ENCODE data around the gene PCDH18.

The PCDH18 gene

DNA sequence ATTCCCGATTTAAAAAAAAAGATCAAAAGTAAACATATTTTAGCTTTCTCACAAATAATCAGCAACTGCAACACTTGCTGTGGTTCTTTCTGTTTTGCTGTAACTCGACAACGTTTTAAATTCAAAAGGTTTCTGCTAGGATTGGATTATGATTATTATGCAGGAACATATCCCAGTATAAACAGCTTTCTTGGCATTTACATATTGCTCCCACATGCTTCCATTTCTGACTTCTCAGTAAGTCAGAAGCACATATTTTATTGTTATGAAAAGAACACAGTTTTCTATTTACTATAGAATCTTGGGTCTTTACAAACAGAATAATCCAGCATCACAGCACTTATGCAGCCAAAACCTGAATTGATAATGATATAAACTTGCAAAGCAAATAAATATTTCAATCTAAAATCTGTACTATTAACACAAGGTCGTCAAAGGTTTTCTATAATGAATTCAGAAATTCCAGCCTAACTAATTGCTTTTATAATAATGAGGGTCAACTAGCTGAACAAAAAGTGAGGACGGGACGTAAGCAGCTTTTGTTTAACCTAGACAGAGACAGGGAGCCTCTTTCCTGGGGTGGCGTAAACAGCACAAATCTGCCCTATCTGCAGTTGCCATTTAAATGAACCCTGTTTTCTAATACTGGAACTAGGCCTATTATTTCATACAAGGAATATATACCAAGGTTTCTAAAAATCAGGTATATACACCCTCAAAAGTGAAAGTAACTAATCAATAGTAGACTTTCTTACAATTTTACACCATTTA, 9.8 kb upstream of the PCDH18 start:
- Histone ChIP-seq H3K4me2 (ENCODE audit: low read depth, low read length, poor library complexity, severe bottlenecking) (peak overlapping the region; percentile 13), H3K4me3 (ENCODE audit: low read length, poor library complexity, severe bottlenecking) (no peak overlapping the region), H3K9me3 (ENCODE audit: insufficient read depth, low read depth, low read length) (no peaks in the 10 kb centered on the region), H3K36me3 (ENCODE audit: insufficient read depth, low read length) (no peaks in the 10 kb centered on the region), H2AFZ (ENCODE audit: low read length) (peak overlapping the region; percentile 35; the same call in 1 of the 2 replicates), H4K20me1 (ENCODE audit: insufficient read depth, low read length, poor library complexity, severe bottlenecking) (no peaks in the 10 kb centered on the region), H3K9ac (ENCODE audit: low read depth, low read length, poor library complexity, severe bottlenecking) (no peak overlapping the region), H3K4me1 (ENCODE audit: insufficient read depth, low read length, poor library complexity, severe bottlenecking) (no peaks in the 10 kb centered on the region), H3K9me2 (replicated peaks; ENCODE audit: low read depth, low read length) (no peaks in the 10 kb centered on the region), H3F3A (ENCODE audit: low read depth) (no peaks in the 10 kb centered on the region), H3K79me2 (ENCODE audit: insufficient read depth, low read length) (no peaks in the 10 kb centered on the region), H3K27me3 (ENCODE audit: insufficient read depth, low read length, poor library complexity, severe bottlenecking) (no peaks in the 10 kb centered on the region)
- TF ChIP-seq EZH2phosphoT487 (IDR thresholded peaks at IDR 0.05; ENCODE audit: borderline replicate concordance), result no peak
- TF ChIP-seq, protein P1, sequence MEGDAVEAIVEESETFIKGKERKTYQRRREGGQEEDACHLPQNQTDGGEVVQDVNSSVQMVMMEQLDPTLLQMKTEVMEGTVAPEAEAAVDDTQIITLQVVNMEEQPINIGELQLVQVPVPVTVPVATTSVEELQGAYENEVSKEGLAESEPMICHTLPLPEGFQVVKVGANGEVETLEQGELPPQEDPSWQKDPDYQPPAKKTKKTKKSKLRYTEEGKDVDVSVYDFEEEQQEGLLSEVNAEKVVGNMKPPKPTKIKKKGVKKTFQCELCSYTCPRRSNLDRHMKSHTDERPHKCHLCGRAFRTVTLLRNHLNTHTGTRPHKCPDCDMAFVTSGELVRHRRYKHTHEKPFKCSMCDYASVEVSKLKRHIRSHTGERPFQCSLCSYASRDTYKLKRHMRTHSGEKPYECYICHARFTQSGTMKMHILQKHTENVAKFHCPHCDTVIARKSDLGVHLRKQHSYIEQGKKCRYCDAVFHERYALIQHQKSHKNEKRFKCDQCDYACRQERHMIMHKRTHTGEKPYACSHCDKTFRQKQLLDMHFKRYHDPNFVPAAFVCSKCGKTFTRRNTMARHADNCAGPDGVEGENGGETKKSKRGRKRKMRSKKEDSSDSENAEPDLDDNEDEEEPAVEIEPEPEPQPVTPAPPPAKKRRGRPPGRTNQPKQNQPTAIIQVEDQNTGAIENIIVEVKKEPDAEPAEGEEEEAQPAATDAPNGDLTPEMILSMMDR (conservative IDR thresholded peaks at IDR 0.05; ENCODE audit: low read length), result no peak

DNA sequence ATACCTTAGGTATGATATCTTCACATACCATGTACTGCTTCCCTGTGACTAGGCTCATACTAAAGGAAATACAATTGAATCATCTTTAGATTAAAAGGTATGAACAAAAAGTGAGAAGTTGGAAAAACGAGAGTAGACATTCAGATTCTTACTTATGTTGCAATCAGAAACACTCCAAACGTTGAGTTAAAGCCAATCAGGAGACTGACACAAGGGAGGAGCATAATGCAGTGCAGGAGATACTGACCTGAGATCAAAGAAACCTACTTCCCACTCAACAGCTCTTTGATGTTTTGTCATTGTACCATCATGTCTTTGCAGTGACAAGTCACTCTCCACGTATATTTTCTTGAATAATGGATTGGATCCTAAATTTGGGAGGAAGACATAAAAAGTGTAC, 8.9 kb upstream of the PCDH18 start:
- peaks cover 3% of the 10 kb centered on the region for H3K4me1 ChIP-seq (ENCODE audit: insufficient read depth, low read length, poor library complexity, severe bottlenecking)
- no peaks in the 10 kb centered on the region for H3K79me2 ChIP-seq (ENCODE audit: insufficient read depth, low read length)
- H3K9me3 ChIP-seq (ENCODE audit: insufficient read depth, low read depth, low read length), result no peaks in the 10 kb centered on the region
- H3K4me2 ChIP-seq (ENCODE audit: low read depth, low read length, poor library complexity, severe bottlenecking), result no peak overlapping the region
- no peaks in the 10 kb centered on the region for H3K36me3 ChIP-seq (ENCODE audit: insufficient read depth, low read length)
- H3F3A ChIP-seq (ENCODE audit: low read depth), result no peaks in the 10 kb centered on the region
- no peak overlapping the region for H3K9ac ChIP-seq (ENCODE audit: low read depth, low read length, poor library complexity, severe bottlenecking)
- no peak overlapping the region for H2AFZ ChIP-seq (ENCODE audit: low read length)
- no peaks in the 10 kb centered on the region for H4K20me1 ChIP-seq (ENCODE audit: insufficient read depth, low read length, poor library complexity, severe bottlenecking)
- H3K9me2 ChIP-seq (replicated peaks; ENCODE audit: low read depth, low read length), result no peaks in the 10 kb centered on the region
- H3K4me3 ChIP-seq (ENCODE audit: low read length, poor library complexity, severe bottlenecking), result no peak overlapping the region
- H3K27me3 ChIP-seq (ENCODE audit: insufficient read depth, low read length, poor library complexity, severe bottlenecking), result no peaks in the 10 kb centered on the region
- TF ChIP-seq, protein P1 (conservative IDR thresholded peaks at IDR 0.05; ENCODE audit: low read length), result no peak
- TF ChIP-seq EZH2phosphoT487 (IDR thresholded peaks at IDR 0.05; ENCODE audit: borderline replicate concordance), result no peak

DNA sequence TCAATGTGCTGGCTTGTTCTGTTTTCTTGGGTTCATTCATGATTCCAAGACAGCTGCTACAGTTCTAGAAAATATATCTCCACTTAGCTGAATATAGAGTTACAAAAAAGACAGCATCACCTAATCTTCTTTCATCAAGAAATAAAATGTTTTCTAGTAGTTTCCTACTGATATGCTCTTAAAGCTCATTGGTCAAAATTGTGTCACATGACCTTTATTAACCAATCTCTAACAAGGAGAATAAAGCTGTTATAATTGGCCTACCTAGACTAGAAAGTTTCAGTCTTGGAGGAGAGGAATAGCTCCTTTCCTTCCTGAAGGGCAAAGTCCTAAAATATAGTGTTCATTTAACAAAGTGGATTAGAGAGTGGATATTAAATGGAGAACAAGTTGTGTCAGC, 8.1 kb upstream of the PCDH18 start:
- TF ChIP-seq, protein P1 (conservative IDR thresholded peaks at IDR 0.05; ENCODE audit: low read length), result no peak
- no peak for TF ChIP-seq EZH2phosphoT487 (IDR thresholded peaks at IDR 0.05; ENCODE audit: borderline replicate concordance)
- H3K79me2 ChIP-seq (ENCODE audit: insufficient read depth, low read length), result no peaks in the 10 kb centered on the region
- H3K4me3 ChIP-seq (ENCODE audit: low read length, poor library complexity, severe bottlenecking), result no peak overlapping the region

More for the DNA sequence above, 8.1 kb upstream of the PCDH18 start:
- Histone ChIP-seq H3K36me3 (ENCODE audit: insufficient read depth, low read length) (no peaks in the 10 kb centered on the region), H3K27me3 (ENCODE audit: insufficient read depth, low read length, poor library complexity, severe bottlenecking) (no peaks in the 10 kb centered on the region), H3K9me3 (ENCODE audit: insufficient read depth, low read depth, low read length) (no peaks in the 10 kb centered on the region), H3K9me2 (replicated peaks; ENCODE audit: low read depth, low read length) (no peaks in the 10 kb centered on the region), H2AFZ (ENCODE audit: low read length) (no peak overlapping the region), H3F3A (ENCODE audit: low read depth) (no peaks in the 10 kb centered on the region), H4K20me1 (ENCODE audit: insufficient read depth, low read length, poor library complexity, severe bottlenecking) (no peaks in the 10 kb centered on the region), H3K9ac (ENCODE audit: low read depth, low read length, poor library complexity, severe bottlenecking) (no peak overlapping the region), H3K4me1 (ENCODE audit: insufficient read depth, low read length, poor library complexity, severe bottlenecking) (peaks cover 11% of the 10 kb centered on the region), H3K4me2 (ENCODE audit: low read depth, low read length, poor library complexity, severe bottlenecking) (no peak overlapping the region)

Measured in Loucy (cell line).